Right lobe of liver (tissue), 4 donors: ENCODE measurements around the gene TTC38.

Source experiments
- CTCF ChIP-seq, 4 donors: fragments of 200-600 bp in 3 of 4; fragments of 450-650 bp in 1 of 4; IDR thresholded peaks; one replicate each; pipeline versions ENCODE4 v1.5.1 to v1.8.0; 2016 to 2022; ENCODE audit warnings: antibody characterized with exemption in 4 of 4, mild to moderate bottlenecking in 2 of 4
- POLR2A ChIP-seq: fragments of 450-650 bp; IDR thresholded peaks from one replicate; pipeline ENCODE4 v1.6.1; 2017; ENCODE audit warnings: antibody characterized with exemption, mild to moderate bottlenecking
- donor health status: DM: no; HTN: no; CAD: no.
- donor health status: DM: no; HTN: no; CAD: no.
- donor health status: DM: no; HTN: yes; CAD: no.

- TF ChIP-seq CTCF (IDR thresholded peaks at IDR 0.05) (no peak), POLR2A (no peak)
Measured at GRCh38 chr22:46331496-46331895, 63.7 kb downstream of the TTC38 start.
